Neural progenitor cell (in vitro differentiated cells): ENCODE results near the gene ATP5IF1.

Source experiments
- EZH2 ChIP-seq: fragments of 200-600 bp; sonication (generic); IDR thresholded peaks from 2 replicates; pipeline ENCODE4 v1.6.1; 2017; ENCODE audit warnings: antibody characterized with exemption, mild to moderate bottlenecking, moderate library complexity
- EZH2phosphoT487 ChIP-seq: fragments of 200-600 bp; sonication (generic); IDR thresholded peaks from 2 replicates; pipeline ENCODE4 v1.6.1; 2017; ENCODE audit warnings: antibody characterized with exemption

- no peak for TF ChIP-seq EZH2
- no peak for TF ChIP-seq EZH2phosphoT487
Observed at GRCh38 chr1:28243685-28244311, 7.9 kb downstream of the ATP5IF1 start.
